SJSA1 (cell line): Measurements from ENCODE around the gene DHRS2. TPM values are rescaled to one million over a fixed set of nuclear protein-coding genes. Genes with fewer than 3 reads are reported as not detected.

Experiments used
- DNase-seq, 2 experiments: peaks; one replicate each; pipeline ENCODE4 v3.0.0-alpha.2; 2015 to 2020; ENCODE audit warnings: low spot score in 2 of 2, low read depth in 1 of 2
- H3K27ac ChIP-seq: fragments of 250-450 bp; sonication (Bioruptor Pico); 2 replicates; pipeline ENCODE4 v1.5.1; 2020; ENCODE audit warnings: mild to moderate bottlenecking, moderate library complexity
- H3K27me3 ChIP-seq: fragments of 250-450 bp; sonication (Bioruptor Pico); replicated peaks from 2 replicates; pipeline ENCODE4 v1.5.1; 2020; ENCODE audit warnings: mild to moderate bottlenecking, moderate library complexity
- H3K36me3 ChIP-seq: fragments of 250-450 bp; sonication (Bioruptor Pico); 2 replicates; pipeline ENCODE4 v1.5.1; 2020; ENCODE audit warnings: mild to moderate bottlenecking
- H3K4me1 ChIP-seq: fragments of 250-450 bp; sonication (Bioruptor Pico); replicated peaks from 2 replicates; pipeline ENCODE4 v1.6.1; 2021; ENCODE audit warnings: mild to moderate bottlenecking
- H3K4me3 ChIP-seq: fragments of 250-450 bp; sonication (Bioruptor Pico); 2 replicates; pipeline ENCODE4 v1.5.1; 2020; ENCODE audit warnings: mild to moderate bottlenecking
- H3K9me3 ChIP-seq: fragments of 250-450 bp; sonication (Bioruptor Pico); replicated peaks from 2 replicates; pipeline ENCODE4 v1.5.1; 2020; ENCODE audit warnings: mild to moderate bottlenecking
- total RNA-seq: library from RNA; depleted of rRNA; stranded (reverse); fragments of >200 nt; shearing (Covaris generic); gene quantifications from 2 replicates; pipeline ENCODE4 v1.2.3, GENCODE V29; 2014

Gene DHRS2
- total RNA-seq, 1 experiment from 2014 or later, result 0.21 TPM

DNA sequence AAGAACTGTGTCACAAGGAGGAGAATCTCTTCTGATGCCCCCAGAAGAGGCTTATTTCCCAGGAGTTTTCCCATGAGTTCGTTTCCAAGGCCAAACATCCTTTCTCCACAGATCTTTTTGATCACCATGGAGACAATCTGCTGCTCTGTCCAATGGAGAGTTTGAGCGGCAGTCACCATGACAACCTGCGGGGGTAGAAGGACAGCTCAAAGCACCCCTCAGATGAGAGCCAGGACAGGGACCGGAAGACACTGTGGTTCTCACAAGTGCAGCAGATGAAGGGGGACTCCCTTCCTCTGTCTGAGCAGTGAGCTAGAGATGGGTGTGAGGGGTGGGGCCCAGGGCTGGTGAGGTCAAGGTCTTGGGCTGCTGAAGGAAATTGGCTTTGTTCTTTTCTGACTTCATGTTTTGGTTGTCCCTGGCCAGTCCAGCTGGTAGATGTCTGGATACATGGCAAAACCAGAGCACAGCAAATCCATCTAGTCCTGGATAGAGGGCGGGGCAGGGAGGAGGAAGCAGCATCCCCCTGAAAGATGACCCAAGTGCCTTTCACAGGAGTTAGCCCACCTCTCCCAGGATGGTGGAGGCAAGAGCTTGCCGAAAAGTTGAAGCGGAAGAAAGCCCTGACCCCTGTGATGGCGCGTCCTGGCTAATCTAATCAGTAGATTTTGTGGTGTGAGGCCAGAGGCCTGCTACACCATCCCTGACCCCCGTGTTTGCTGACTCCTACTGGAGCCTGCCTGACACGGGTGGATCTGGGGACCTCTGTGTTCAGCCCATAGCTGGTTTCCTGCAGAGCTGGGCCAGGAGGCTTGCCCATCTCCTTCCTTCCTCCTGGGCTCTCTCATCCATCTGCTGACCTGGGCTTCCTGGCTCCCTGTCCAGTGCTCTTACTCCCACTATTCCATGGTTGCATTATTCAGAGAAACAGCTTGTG is 24.4 kb downstream of the DHRS2 start:
- Histone ChIP-seq H3K9me3 (no peaks in the 10 kb centered on the region), H3K4me3 (no peak overlapping the region), H3K36me3 (no peaks in the 10 kb centered on the region), H3K27ac (no peak overlapping the region), H3K27me3 (0 out of 2 replicates have a peak, but pooled peaks cover 5% of the 10 kb centered on the region), H3K4me1 (no peaks in the 10 kb centered on the region)
- no peak for DNase-seq

DNA sequence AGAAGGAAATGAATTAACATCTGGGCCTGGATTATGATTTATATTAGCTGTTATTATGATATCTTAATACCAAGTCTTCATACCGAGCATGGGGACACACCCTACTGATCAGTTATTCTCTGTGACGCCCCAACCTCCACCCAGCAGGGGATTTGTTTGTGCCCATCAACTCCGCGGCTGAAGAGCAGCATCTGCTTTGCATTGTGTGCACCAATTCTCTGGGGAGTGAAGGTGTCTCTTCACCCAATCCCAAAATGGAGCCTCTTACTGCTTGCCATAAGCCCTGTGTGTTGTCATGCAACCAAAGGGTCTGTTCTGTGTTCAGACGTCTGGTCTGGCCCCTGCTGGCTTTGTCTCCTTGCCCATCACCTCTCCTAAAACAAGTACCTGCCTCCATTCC is 25.4 kb downstream of the DHRS2 start:
- Histone ChIP-seq H3K36me3 (no peaks in the 10 kb centered on the region), H3K4me1 (no peaks in the 10 kb centered on the region), H3K27me3 (0 out of 2 replicates have a peak, but pooled peaks cover 5% of the 10 kb centered on the region), H3K27ac (no peak overlapping the region), H3K4me3 (no peak overlapping the region), H3K9me3 (no peaks in the 10 kb centered on the region)
- no peak for DNase-seq

DNA sequence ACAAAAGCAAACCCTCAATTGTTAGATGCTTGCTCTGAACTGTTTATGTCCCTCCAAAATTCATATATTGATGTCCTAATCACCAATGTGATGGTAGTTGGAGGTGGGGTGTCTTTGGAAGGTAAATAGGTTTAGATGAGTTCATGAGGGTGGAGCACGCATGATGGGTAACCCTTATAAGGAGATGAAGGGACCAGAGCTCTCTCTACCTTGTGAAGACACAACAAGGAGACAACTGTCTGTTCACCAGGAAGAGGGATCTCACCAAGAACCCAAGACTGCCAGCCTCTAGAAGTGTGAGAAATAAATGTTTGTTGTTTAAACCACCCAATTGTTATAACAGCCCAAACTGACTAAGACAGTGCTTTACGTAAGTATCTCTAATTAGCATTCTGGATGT is 27.0 kb downstream of the DHRS2 start:
- Histone ChIP-seq H3K9me3 (no peaks in the 10 kb centered on the region), H3K27ac (no peak overlapping the region), H3K4me3 (no peak overlapping the region), H3K27me3 (0 out of 2 replicates have a peak, but pooled peaks cover 5% of the 10 kb centered on the region), H3K4me1 (no peaks in the 10 kb centered on the region), H3K36me3 (no peaks in the 10 kb centered on the region)
- no peak for DNase-seq

DNA sequence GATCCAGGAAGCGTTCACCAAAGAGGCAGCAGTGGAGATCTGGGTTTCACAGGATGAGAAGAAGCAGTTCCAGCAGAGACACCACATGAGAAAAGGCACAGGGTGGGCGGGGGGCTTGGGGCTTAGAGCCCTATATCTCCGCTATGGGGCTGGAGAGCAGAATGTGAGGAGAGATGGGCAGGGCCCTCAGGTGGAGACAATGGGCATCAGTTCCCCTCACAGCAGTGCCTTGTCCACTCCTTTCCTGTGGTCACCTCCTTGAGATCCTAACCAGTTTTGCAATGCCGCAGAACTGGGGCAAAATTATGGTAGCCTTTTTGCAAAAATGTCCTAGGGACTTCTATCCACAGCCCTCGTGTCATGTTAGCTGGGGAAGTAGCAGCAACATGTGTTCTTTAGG is 27.5 kb downstream of the DHRS2 start:
- H3K4me3 ChIP-seq, result no peak overlapping the region
- no peaks in the 10 kb centered on the region for H3K9me3 ChIP-seq
- DNase-seq, result no peak
- H3K27ac ChIP-seq, result no peak overlapping the region
- no peaks in the 10 kb centered on the region for H3K36me3 ChIP-seq
- H3K27me3 ChIP-seq, result 0 out of 2 replicates have a peak, but pooled peaks cover 5% of the 10 kb centered on the region
- H3K4me1 ChIP-seq, result no peaks in the 10 kb centered on the region

DNA sequence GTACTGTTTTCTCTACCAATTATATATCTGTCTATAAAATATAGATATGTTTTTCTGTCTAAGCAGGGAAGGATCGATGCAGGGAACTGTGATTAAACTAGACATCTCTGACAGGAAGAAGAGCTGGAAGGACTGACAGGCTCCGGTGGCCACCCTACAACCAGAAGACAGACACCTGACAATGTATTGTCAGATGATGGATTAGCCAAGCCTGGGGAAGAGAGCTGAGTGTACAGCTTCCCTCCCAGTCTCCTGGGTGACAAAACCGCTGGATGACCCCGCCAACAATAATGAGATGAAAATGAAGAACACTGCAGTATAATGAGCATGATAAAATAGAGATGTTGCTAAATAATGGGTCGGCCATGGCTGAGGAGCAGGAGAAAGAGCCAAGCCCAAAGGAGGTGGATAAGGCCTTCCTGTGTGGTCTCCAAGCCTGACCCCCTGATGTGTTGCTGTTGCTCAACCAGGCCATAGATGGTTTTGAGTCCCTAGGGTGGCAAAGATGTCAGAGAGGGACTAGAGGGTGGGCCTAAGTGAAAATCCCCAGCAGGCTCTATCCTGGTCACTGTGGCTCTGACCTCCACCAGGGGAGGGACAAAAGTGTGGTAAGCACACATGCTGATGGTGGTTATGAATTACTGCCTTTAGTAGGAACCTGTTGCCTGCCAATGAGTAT is 28.2 kb downstream of the DHRS2 start:
- Histone ChIP-seq H3K4me3 (no peak overlapping the region), H3K36me3 (no peaks in the 10 kb centered on the region), H3K27me3 (0 out of 2 replicates have a peak, but pooled peaks cover 5% of the 10 kb centered on the region), H3K27ac (no peak overlapping the region), H3K4me1 (no peaks in the 10 kb centered on the region), H3K9me3 (no peaks in the 10 kb centered on the region)
- no peak for DNase-seq

DNA sequence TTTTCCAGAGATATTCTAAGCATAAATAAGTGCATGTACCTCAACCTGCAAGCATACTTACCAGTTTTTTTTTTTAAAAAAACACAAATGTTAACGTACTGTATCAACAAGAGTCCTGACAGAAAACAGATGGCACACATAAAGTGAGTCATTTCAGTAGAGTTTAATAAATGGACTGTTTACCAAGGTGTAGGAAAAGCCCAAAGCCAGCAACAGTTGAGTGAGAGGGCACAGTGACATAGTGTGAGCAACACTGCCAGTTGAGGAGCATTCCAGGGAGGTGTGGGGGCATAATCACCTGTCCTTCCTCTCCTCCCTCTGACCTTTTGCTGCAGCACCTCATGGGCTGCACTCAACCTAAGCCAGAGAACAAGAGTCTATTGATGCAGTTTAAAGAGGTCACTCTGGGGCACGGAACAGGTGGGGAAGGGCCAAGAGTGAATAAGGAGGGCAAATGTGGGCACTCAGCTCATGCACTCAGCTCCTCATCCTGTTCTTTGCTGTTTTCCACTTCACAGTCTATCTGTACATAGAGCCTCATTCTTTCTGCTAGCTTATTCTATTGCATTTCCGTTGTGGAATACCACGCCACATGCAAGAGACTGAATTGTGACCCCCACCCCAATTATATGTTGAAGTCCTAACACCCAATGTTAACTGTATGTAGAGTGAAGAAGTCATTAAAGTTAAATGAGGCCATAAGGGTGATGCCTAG is 29.3 kb downstream of the DHRS2 start:
- H3K36me3 ChIP-seq, result no peaks in the 10 kb centered on the region
- H3K4me1 ChIP-seq, result no peaks in the 10 kb centered on the region
- no peak for DNase-seq
- no peak overlapping the region for H3K27ac ChIP-seq
- H3K9me3 ChIP-seq, result no peaks in the 10 kb centered on the region
- H3K4me3 ChIP-seq, result no peak overlapping the region
- 0 out of 2 replicates have a peak, but pooled peaks cover 5% of the 10 kb centered on the region for H3K27me3 ChIP-seq

DNA sequence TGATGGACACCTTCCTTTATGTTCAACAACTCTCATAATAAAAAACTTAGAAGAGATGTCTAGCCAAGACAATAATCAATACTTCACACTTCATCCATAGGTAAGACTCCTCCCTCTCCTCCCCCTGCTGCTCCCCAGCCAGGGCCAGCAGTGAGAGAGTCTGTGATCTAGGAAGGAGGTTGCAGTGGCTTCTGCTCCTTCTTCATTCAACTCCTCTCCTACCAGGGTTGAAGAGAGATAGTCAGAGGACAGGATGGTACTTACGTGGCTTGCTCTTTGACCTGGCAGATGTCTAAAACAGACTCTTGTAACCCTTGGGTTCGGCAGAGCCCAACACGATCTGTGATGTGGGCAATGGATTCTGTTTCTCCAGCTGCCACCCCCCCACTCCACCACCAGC is 31.0 kb downstream of the DHRS2 start:
- H3K4me3 ChIP-seq, result no peak overlapping the region
- H3K9me3 ChIP-seq, result no peaks in the 10 kb centered on the region
- 0 out of 2 replicates have a peak, but pooled peaks cover 3% of the 10 kb centered on the region for H3K27me3 ChIP-seq
- H3K36me3 ChIP-seq, result no peaks in the 10 kb centered on the region
- H3K4me1 ChIP-seq, result no peaks in the 10 kb centered on the region
- no peak for DNase-seq
- no peak overlapping the region for H3K27ac ChIP-seq

DNA sequence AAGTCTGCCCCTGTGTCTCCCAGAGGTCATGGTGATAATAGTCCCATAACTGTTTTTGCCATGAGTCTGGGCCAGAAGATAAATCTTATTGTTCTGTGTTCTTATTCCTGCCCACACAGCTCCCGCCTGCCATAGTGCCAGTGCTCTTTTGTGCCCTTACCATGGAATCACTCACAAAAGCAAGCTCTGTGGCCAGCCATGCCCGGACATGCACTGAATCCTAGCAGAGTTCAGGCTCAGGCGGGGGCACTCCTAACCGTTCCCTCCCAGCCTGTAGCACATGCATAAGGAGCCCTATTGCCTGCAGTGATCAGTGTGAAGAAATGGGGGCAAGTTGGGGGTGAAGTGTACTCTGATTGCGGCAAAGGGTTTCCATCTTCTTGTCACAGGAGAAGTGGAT is 33.3 kb downstream of the DHRS2 start:
- Histone ChIP-seq H3K9me3 (no peaks in the 10 kb centered on the region), H3K27ac (no peak overlapping the region), H3K27me3 (no peaks in the 10 kb centered on the region), H3K36me3 (no peaks in the 10 kb centered on the region), H3K4me3 (no peak overlapping the region), H3K4me1 (no peaks in the 10 kb centered on the region)
- no peak for DNase-seq

DNA sequence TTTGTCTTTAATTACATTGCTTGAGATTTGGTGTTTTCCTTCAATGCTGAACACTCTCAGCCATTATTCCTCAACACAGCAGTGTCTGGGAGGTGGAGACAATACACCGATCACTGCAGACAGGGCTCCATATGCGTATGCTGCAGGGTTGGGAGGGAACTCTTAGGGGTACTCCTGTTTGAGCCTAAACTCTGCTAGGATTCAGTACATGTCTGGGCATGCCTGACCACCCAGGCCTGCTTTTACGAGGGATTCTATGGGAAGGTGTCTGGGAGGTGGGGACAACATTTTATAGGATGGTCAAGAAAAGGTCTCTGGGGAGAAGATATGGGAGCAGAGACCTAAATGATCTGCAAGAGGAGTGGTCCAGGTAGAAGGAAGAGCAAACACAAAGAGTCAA is 34.3 kb downstream of the DHRS2 start:
- Histone ChIP-seq H3K36me3 (no peaks in the 10 kb centered on the region), H3K4me1 (no peaks in the 10 kb centered on the region), H3K4me3 (no peak overlapping the region), H3K27me3 (no peaks in the 10 kb centered on the region), H3K9me3 (no peaks in the 10 kb centered on the region), H3K27ac (no peak overlapping the region)
- no peak for DNase-seq

DNA sequence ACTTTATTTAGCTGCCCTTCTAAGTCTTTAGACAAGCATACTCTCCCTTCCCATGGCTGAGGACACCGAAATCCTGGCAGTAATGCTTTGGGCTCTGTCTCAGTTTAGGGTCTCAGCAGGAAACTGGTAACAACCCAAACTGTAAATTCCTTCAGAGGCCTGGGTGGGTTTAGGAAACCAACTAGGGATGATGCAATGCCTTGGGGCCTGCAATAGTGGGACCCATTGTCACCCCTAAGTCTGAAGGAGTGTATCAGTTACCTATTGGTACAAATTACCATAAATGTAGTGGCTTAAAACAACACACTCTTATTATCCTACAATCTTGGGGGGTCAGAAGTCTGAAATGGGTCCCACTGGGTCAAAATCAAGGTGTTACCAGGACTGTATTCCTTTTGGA is 36.0 kb downstream of the DHRS2 start:
- Histone ChIP-seq H3K36me3 (no peaks in the 10 kb centered on the region), H3K4me1 (no peaks in the 10 kb centered on the region), H3K9me3 (no peaks in the 10 kb centered on the region), H3K4me3 (no peak overlapping the region), H3K27ac (no peak overlapping the region), H3K27me3 (no peaks in the 10 kb centered on the region)
- no peak for DNase-seq

DNA sequence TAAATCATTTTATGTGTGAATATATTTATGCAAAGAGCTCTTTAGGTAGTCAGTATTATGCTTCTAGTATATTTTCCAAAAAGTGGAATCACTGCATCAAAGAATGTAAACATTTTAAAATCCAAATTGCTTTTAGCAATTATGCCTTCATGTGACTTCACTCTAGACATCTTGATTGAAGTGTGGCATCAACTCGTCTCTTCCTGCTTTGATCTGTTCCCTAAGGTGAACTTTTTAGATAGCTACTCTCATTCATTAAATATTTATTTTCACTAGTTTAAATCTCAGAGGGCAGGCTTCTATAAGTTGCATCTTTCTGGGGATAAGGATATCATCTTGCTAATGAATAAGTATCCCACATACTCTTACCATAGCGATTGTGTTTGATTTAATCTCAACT is 39.2 kb downstream of the DHRS2 start:
- no peak overlapping the region for H3K4me3 ChIP-seq
- H3K9me3 ChIP-seq, result no peaks in the 10 kb centered on the region
- DNase-seq, result no peak
- H3K27me3 ChIP-seq, result no peaks in the 10 kb centered on the region
- H3K27ac ChIP-seq, result no peak overlapping the region
- H3K36me3 ChIP-seq, result no peaks in the 10 kb centered on the region
- H3K4me1 ChIP-seq, result no peaks in the 10 kb centered on the region

DNA sequence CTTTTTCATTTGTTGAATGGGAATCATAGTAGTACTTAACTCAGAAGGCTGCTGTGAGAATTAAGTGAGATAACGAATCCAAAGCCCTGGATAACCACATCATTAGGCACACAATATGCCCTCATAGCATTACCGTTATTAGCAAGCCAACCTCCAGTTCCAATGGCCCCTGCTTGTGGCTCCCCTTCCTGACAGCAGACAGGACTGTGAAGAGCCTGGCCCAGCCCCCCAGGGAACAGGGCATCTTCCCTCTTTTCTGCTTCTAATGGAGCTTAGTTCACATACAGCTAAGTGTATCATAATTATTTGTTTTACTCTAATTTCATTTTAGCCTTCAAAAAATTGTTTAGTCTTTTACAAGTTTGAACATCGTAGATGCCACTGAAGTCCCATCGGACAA is 39.7 kb downstream of the DHRS2 start:
- Histone ChIP-seq H3K4me1 (no peaks in the 10 kb centered on the region), H3K4me3 (no peak overlapping the region), H3K36me3 (no peaks in the 10 kb centered on the region), H3K9me3 (no peaks in the 10 kb centered on the region), H3K27ac (no peak overlapping the region), H3K27me3 (no peaks in the 10 kb centered on the region)
- no peak for DNase-seq

DNA sequence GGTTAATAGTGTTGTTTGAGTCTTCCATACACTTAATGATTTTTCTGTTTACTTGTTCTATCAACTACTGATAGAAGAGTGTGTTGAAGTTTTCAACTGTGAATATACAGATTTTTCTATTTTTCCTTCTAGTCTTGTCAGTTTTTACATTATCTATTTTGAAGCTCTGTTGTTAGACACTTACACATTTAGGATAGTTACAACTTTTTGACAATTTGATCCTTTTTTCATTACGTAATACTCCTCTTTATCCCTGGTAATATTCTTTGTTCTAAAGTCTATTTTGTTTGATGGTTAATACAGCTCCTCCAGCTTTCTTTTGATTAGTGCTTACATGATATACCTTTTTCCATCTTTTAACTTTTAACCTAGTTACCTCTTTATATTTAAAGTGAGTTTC is 45.2 kb downstream of the DHRS2 start:
- Histone ChIP-seq H3K36me3 (no peaks in the 10 kb centered on the region), H3K9me3 (no peaks in the 10 kb centered on the region), H3K4me3 (no peak overlapping the region), H3K27ac (no peak overlapping the region), H3K4me1 (no peaks in the 10 kb centered on the region), H3K27me3 (no peaks in the 10 kb centered on the region)
- no peak for DNase-seq
